ENCODE data around the gene COL16A1.

DNA sequence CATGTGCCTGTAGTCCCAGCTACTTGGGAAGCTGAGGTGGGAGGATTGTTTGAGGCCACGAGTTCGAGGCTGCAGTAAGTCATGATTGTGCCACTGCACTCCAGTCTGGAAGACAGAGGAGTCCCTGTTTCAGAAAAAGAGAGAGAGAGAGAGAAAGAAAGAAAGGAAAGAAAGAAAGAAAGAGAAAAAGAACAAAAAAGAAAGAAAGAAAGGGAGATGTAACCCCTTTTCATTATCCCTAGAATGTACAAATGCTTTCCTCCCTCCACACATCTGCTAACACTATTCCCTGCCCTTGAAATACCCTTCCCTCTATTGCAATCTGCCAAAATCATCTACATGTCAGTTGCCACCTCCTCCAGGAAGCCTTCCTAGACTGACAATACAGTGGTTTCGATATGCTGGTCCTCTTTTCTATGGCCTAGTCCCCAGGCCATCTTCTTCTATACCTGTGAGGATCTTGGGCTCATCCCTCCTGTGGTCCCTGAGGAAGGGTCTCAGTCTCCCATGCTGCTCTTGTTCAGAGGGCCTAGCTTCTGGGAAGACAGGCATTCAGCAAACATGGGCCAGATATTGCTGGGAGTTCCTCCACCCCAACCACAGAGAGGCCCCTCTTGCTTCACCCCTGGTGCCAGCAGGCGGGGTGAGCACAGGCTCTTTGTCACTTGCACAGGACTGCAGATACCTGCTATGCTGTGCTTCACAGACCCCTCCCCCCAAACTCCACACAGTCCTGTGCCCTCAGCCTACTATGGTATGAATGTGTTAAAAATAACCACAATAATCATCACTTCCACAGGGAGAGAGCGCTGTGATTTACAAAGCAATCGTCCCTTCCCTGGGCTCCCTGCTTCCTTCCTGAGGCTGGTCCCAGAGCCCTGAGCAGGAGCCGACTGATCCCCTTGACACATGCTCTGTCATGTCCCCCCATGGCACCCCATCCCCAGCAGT lies 46.2 kb upstream of the COL16A1 start:
- TF ChIP-seq YY1 (IDR thresholded peaks at IDR 0.05; ENCODE audit: insufficient read depth, insufficient read length): no peak
- TF ChIP-seq SUZ12 (IDR thresholded peaks at IDR 0.05; ENCODE audit: extremely low read depth, insufficient read depth, insufficient read length): no peak
- no peak for TF ChIP-seq ZNF274 (IDR thresholded peaks at IDR 0.05; ENCODE audit: low read depth, low read length)
